HG03521 (cell line): ENCODE measurements around the gene CHID1.
A peak's percentile ranks its signal among the peaks of the same experiment; 100 is the strongest.

ENCODE experiments used
- ATAC-seq: cut with Tn5 transposase; IDR thresholded peaks from one replicate; pipeline ENCODE4 v1.9.1; 2021; ENCODE audit warnings: mild to moderate bottlenecking, moderate library complexity; ENCODE audit not compliant: unreplicated experiment

CHID1 gene

GRCh38 chr11:910589-911030, at the start of gene CHID1:
Gene CHID1 (minus strand): TSS chr11:910810. CDS start chr11:904816, 5,994 bp downstream.
- ATAC-seq, result peak; percentile 79

GRCh38 chr11:959608-960007, 49.0 kb upstream of the CHID1 start:
- ATAC-seq, result no peak

DNA sequence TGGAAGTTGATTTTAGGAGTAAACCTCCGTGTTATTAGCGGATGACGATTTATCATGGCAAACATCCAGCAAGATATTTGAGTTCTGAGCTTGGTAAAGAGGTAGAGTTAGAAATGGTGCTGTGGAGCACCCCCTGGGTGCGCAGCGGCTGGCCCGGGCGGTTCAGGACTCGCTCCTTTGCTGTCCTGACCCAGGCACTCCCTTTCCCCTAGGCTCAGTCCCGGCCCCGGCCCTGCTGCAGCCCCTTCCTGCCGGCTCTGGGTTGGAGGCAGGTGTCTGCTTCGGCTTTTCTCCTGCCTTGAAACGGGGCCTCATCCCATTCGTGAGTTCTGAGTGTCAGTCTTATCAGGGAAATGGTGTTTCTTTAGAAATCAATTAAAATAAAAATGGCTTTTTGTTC, 48.4 kb upstream of the CHID1 start:
- no peak for ATAC-seq

DNA sequence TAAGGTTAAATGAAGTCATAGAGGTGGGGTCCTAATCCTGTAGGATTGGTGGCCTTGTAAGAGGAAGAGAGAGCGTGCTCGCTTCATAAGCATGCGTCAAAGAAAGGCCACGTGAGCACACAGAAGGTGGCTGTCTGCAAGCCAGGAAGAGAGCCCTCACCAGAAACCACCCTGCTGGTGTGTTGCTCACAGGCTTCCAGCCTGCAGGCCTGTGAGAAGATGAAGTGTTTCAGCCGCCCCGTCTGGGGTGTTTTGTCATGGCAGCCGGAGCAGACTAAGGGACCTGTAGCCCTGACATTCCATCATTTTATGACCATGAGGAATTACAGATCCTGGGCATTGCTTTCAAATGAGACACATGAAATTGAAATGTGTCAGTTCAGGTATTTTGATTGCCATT, 47.5 kb upstream of the CHID1 start:
- ATAC-seq, result no peak

- ATAC-seq, result no peak
Observed at GRCh38 chr11:957212-957920, 46.8 kb upstream of the CHID1 start.

DNA sequence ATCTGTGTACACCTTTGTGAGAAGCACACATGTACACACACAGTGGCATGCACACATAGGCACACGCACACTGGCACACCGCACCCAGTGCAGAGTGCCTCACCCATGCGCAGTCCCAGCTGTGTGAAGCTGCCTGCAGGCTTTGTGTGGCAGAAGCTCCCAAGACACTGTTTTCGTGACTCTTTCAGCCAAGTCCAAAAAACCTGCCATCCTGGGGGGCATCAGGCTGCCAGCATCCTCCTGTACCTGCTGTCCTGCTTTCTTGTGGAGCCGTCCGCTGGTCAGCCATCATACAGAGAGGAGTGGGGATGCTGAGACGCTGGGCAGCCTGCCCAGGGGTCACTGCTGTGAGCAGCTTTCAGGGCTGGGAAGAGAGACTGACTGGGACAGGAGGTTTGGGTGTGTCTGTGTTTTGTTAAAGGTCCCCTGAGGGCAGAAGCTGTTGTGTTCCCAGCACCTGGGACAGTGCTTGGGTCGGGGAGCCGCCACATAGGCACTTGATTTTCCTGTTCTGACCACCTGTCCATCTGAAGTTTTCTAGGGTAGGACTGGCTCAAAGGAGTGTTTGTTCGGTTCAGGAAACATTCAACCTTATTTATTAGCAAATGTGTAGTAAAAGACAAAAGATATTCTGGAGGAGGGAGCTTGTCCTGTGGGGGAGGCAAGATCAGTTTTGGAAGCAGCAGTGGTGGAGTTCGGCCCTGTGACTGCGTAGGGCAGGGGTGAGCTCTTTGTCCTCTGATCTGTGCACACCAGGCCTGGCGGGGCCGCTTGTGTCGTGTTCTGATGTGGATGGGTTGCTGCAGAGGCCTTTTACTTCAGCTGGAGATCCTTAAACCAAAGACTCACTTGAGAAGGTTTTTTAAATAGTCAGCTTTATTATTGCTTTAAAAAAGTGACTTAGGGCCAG, 44.8 kb upstream of the CHID1 start:
- no peak for ATAC-seq

DNA sequence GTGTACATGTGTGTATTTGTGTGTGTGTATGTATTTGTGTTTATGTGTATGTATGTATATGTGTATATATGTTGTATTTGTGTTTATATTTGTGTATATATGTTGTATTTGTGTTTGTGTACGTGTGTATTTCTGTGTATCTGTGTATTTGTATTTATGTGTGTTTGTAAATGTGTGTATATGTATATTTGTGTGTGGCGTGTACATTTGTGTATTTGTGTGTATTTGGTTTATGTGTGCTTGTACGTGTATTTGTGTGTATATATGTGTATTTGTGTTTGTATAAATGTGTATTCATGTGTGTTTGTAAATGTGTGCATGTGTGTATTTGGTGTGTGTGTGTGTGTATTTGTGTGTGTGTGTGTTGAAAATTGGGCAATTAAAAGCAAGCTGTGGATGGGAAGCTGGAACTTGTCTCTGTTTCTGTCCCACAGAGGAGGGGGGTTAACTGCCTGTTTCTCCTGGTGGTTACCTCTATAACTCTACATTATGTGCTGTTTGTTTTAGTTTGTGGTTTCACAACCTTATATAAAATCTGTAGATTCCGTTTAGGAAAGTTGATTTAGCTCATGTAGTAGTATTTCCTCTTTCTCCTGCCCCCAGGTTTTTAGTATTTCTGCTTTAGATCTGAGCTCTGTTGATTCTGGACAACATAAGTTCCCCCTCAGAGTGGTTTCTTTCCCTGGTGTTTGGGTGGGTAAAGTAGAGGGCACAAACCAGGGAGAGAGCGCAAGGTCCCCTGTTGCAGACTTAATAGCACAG, 44.0 kb upstream of the CHID1 start:
- ATAC-seq, result no peak

- no peak for ATAC-seq
Observed at GRCh38 chr11:953512-953911, 42.9 kb upstream of the CHID1 start.

GRCh38 chr11:952406-953385, 42.1 kb upstream of the CHID1 start:
- ATAC-seq, result no peak

GRCh38 chr11:951507-951906, 40.9 kb upstream of the CHID1 start:
- ATAC-seq, result no peak

- ATAC-seq, result no peak
Observed at GRCh38 chr11:947744-948143, 37.1 kb upstream of the CHID1 start.

DNA sequence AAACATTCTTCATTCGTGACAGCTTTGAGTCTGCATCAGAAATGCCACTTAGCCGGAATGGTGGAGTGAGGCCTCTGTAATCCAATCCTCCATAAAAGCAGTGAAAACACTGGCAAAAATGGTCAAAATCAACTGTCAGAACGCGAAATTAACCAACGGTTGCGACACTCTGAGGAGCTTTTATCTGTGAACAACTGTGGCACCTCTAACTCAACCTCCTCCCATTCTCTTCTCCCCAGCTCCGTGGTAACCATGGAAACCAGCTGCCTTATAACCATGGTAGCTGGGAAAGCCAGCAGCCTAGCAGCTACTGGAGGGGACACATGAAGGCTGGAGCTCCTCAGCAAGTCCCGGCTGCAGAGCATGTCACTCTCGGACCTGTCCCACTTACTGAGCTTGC, 35.4 kb upstream of the CHID1 start:
- no peak for ATAC-seq

GRCh38 chr11:944711-945470, 34.3 kb upstream of the CHID1 start:
- ATAC-seq, result no peak

DNA sequence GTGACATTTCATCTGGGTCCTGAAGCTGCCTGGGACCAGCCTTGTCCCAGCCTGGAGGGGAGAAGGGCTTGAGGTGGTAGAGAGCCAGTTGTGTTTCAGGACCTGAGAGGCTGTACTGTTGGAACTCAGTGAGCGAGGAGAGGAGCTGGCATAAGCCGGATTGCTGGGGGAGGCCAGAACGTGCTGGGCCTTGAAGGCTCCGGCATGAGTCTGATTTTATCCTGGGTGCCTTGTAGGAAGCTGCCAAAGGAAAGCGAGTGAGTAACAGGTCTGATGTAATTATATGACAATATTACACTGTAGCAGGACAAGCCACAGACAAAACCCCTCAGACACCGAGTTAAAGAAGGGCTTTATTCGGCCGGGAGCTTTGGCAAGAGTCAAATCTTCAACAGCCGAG, 32.2 kb upstream of the CHID1 start:
- ATAC-seq, result no peak

GRCh38 chr11:940496-941135, 30.0 kb upstream of the CHID1 start:
- ATAC-seq, result no peak

- no peak for ATAC-seq
Observed at GRCh38 chr11:937841-938261, 27.2 kb upstream of the CHID1 start.

DNA sequence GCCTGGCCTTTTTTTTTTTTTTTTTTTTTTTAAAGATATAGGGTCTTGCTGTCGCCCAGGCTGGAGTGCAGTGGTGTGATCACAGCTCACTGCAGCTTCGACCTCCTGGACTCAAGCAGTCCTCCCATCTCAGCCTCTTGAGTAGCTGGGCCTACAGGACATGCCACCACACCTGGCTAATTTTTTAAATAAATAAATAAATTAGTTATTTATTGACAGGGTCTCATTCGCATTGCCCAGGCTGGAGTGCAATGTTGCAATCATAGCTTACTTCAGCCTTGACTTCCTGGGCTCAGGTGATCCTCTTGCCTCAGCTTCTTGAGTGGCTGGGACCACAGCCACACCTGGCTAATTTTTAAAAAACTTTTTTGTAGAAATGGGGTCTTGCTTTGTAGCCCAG, 25.6 kb upstream of the CHID1 start:
- no peak for ATAC-seq

DNA sequence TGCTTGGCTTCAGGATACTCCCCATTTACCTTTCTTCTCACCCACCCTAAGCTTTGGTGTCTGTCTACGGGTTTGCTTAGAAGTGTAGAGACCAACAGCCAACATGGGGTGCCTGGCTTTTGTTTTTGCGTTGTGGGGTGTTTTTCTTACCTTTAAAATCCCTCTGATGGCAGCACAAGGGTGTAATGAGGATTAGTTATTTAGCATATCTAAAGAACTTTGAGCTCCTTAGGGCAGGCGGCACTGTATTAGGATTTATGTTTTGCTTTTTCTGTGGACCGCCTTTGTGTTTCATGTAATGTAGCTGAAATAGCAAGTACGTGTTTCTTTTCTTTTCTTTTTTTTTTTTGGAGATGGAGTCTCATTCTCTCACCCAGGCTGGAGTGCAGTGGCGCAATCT, 23.9 kb upstream of the CHID1 start:
- ATAC-seq, result no peak

DNA sequence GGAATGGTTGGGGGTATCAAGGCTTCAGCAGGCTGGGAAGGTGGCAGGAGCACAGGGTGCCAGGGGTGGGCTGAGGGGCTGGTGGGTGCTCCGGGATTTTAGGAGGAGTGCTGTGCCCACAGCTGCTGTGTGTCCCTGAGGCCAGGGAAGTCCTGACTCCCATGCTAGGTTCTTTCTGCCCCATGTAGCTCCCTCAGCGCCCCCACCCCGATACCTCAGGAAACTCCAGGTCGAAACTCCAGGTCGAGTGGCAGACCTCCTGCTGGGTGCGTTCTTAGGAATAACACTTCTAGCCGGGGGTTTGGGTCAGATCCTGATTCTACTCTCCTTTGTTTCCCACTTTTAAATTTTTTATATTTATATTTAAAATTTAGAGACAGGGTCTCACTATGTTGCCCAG, 23.3 kb upstream of the CHID1 start:
- no peak for ATAC-seq
